Right lobe of liver (tissue), 6 donors: ENCODE measurements around the gene PFKFB1. TPM values are rescaled to one million over a fixed set of nuclear protein-coding genes. Genes with fewer than 3 reads are reported as not detected.

Source experiments
- ATAC-seq, 4 donors: fragments of 200-7000 bp; cut with Tn5 transposase; one replicate each; pipeline ENCODE4 v1.9.1; 2020; ENCODE audit warnings: mild to moderate bottlenecking in 4 of 4, moderate library complexity in 4 of 4
- DNase-seq, 3 donors: peaks; one replicate each; pipeline ENCODE4 v3.0.0-alpha.2; 2020
- H3K27ac ChIP-seq, 3 donors: fragments of 200-600 bp; one replicate each; pipeline ENCODE4 v1.8.0; 2022
- H3K27me3 ChIP-seq, 2 donors: fragments of 200-600 bp; one replicate each; pipeline ENCODE4 v1.8.0; 2022
- H3K36me3 ChIP-seq, 4 donors: fragments of 200-600 bp; sonication (generic) in 1 of 4; one replicate each; pipeline versions ENCODE4 v1.5.1 to v1.8.0; 2017 to 2022; ENCODE audit warnings: control low read depth in 1 of 4
- H3K4me1 ChIP-seq, 4 donors: fragments of 200-600 bp; sonication (generic) in 1 of 4; one replicate each; pipeline versions ENCODE4 v1.5.1 to v1.8.0; 2017 to 2022; ENCODE audit warnings: control low read depth in 1 of 4
- H3K4me3 ChIP-seq, 3 donors: fragments of 200-600 bp; one replicate each; pipeline ENCODE4 v1.8.0; 2022
- H3K9me3 ChIP-seq, 4 donors: fragments of 200-600 bp; sonication (generic) in 1 of 4; one replicate each; pipeline versions ENCODE4 v1.5.1 to v1.8.0; 2017 to 2022; ENCODE audit warnings: control low read depth in 1 of 4
- POLR2A ChIP-seq: fragments of 450-650 bp; IDR thresholded peaks from one replicate; pipeline ENCODE4 v1.6.1; 2017; ENCODE audit warnings: antibody characterized with exemption, mild to moderate bottlenecking
- WGBS: methylation state at CpG from one replicate; pipeline ENCODE4 v1.1.6; 2018; ENCODE audit warnings: low coverage, low lambda C conversion rate; ENCODE audit not compliant: insufficient coverage; ENCODE audit errors: missing lambda C conversion rate; 5-methylcytosine and 5-hydroxymethylcytosine counted together
- intact Hi-C, 2 donors: fragments of 100-400 bp; cut with DNase I; formaldehyde crosslinking; loops; one replicate each; pipeline versions ENCODE4 v1.11.2 to v1.14.1; 2022
- total RNA-seq, 6 experiments: library from RNA; depleted of rRNA in 2 of 6; stranded (reverse); fragments of >200 nt in 2 of 6; fragmentation: NEBNext Ultra II Directional in 3 of 6; extraction: Animal tissue kit (Norgen Biotek cat#: 25700) in 3 of 6; gene quantifications; one replicate each; pipeline versions ENCODE4 v1.1.0 to v1.2.4, GENCODE V29; 2016 to 2023
- TF ChIP-seq, protein P1 (sequence below), 4 donors: fragments of 200-600 bp in 3 of 4; fragments of 450-650 bp in 1 of 4; IDR thresholded peaks; one replicate each; pipeline versions ENCODE4 v1.5.1 to v1.8.0; 2016 to 2022; ENCODE audit warnings: antibody characterized with exemption in 4 of 4, mild to moderate bottlenecking in 2 of 4
- donor health status: DM: no; HTN: yes; CAD: no.
- donor health status: DM: no; HTN: no; CAD: no.
- donor health status: DM: no; HTN: no; CAD: no.
- donor health status: DM: no; HTN: yes; CAD: no.
- donor health status: DM: no; HTN: yes; CAD: no.

The PFKFB1 gene
- total RNA-seq, 6 experiments from 2014 or later = 3.8 to 21.8 (median 16.7) TPM

DNA sequence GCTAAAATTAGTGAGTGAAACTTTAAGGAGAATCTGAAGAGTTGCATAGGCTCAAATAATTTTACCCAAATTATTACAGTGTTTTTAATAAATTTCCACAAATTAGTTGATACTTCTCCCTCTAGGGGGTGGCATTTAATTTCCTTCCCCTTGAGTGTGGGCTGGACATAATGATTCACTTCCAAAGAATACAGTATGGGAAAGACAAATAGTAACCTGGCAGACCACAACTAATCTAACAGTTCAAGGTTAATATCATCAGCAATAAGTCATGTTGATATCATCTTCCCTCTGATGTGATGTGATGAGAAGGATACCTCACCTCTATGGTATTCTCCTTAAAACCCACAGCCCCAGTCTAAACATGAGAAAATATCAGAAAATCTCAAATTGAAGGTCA is 15.5 kb downstream of the PFKFB1 start:
- Histone ChIP-seq H3K27me3 (no peaks in the 10 kb centered on the region), H3K36me3 (no peaks in the 10 kb centered on the region), H3K4me1 (peaks cover 0 to 16% (median 0%) of the 10 kb centered on the region in 4 donors), H3K27ac (no peak overlapping the region), H3K4me3 (no peak overlapping the region), H3K9me3 (no peaks in the 10 kb centered on the region)
- DNase-seq (no peak), ATAC-seq (peak in 1 of 4 donors; percentile 86)
- intact Hi-C loops = no loop called here
- TF ChIP-seq, protein P1, sequence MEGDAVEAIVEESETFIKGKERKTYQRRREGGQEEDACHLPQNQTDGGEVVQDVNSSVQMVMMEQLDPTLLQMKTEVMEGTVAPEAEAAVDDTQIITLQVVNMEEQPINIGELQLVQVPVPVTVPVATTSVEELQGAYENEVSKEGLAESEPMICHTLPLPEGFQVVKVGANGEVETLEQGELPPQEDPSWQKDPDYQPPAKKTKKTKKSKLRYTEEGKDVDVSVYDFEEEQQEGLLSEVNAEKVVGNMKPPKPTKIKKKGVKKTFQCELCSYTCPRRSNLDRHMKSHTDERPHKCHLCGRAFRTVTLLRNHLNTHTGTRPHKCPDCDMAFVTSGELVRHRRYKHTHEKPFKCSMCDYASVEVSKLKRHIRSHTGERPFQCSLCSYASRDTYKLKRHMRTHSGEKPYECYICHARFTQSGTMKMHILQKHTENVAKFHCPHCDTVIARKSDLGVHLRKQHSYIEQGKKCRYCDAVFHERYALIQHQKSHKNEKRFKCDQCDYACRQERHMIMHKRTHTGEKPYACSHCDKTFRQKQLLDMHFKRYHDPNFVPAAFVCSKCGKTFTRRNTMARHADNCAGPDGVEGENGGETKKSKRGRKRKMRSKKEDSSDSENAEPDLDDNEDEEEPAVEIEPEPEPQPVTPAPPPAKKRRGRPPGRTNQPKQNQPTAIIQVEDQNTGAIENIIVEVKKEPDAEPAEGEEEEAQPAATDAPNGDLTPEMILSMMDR (IDR thresholded peaks at IDR 0.05) = peak in 1 of 4 donors; percentile 9
- no peak for TF ChIP-seq POLR2A

DNA sequence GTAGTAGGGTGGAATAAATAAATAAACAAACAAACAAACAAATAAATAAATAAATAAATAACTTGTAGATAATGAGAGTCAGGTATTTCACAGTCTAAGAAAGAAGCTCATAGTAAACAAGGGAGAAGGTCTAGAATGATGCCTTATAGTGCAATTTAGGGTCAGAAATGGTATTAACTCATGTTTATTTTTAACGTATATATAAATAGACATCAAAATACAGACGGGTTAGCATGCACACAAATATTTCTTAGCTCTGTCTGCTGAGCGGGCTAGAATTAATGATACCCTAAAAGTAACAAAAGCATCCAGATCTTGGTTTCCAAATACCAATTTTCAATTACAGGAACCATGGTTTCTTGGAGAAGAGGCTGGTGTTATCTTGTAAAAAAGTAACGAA is 16.6 kb downstream of the PFKFB1 start:
- no peaks in the 10 kb centered on the region for H3K36me3 ChIP-seq
- intact Hi-C loops = no loop called here
- H3K4me1 ChIP-seq = peaks cover 0 to 16% (median 0%) of the 10 kb centered on the region in 4 donors
- 50% methylated on average over 4 of the region's 4 CpGs for WGBS
- ATAC-seq = no peak
- H3K4me3 ChIP-seq = no peak overlapping the region
- no peaks in the 10 kb centered on the region for H3K27me3 ChIP-seq
- TF ChIP-seq POLR2A = no peak
- TF ChIP-seq, protein P1 (IDR thresholded peaks at IDR 0.05) = no peak
- no peak overlapping the region for H3K27ac ChIP-seq
- no peaks in the 10 kb centered on the region for H3K9me3 ChIP-seq
- no peak for DNase-seq

DNA sequence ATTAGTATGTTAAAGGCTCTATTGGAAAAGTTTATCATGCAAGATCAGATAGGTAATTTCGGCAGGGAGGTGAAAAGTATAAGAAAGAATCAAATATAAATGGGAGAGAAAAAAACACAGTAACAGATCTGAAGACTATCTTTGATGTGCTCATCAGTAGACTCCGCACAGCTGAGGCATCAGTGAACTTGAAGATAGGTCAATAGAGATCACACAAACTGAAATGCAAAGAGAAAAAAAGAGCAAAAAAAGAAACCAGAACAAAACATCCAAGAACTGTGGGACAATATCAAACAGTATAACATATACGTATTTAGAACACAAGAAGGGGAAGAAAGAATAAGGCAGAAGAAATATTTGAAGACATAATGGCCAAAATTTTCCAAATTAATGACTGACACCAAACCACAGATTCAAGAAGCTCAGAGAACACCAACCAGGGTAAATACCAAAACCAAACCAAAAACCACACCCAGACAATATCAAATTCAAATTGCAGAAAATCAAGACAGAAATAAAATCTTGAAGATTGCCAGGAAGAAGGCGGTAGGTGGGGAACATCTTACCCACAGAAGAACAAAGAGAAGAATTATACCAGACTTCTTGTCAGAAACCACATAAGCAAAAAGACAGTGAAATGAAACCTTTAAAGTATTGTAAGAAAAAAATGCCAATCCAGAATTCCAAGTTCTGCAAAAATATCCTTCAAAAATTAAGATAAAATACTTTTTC is 29.1 kb downstream of the PFKFB1 start:
- intact Hi-C loops = no loop called here
- Histone ChIP-seq H3K4me3 (no peak overlapping the region), H3K4me1 (no peaks in the 10 kb centered on the region), H3K9me3 (no peaks in the 10 kb centered on the region), H3K27ac (no peak overlapping the region), H3K36me3 (peaks cover 0 to 4% (median 0%) of the 10 kb centered on the region in 4 donors), H3K27me3 (no peaks in the 10 kb centered on the region)
- WGBS = 54% methylated on average over 4 of the region's 4 CpGs
- DNase-seq = no peak
- TF ChIP-seq, protein P1 (IDR thresholded peaks at IDR 0.05) = no peak
- TF ChIP-seq POLR2A = no peak
- no peak for ATAC-seq

DNA sequence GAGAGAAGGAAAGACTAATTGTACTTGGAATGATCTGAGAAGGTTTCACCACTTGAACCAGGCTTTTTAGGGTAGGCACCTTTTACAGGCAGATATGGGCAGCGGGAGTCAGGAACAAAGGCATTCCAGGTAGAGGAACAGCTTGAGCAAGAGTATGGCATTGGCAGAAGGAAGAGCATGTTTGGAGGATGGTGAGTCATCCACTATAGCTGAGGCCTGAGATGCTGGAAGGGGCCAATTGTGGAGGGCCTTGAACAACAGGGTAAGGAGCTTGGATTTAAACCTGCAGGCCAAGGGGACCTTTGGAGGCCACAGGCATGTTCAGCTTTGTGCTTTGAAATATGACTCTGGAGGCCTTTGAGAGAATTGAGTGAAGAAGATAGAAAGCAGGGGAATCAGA is 32.2 kb downstream of the PFKFB1 start:
- no peak overlapping the region for H3K4me3 ChIP-seq
- no peak for DNase-seq
- ATAC-seq = no peak
- H3K27ac ChIP-seq = no peak overlapping the region
- H3K4me1 ChIP-seq = no peaks in the 10 kb centered on the region
- no peak for TF ChIP-seq POLR2A
- TF ChIP-seq, protein P1 (IDR thresholded peaks at IDR 0.05) = no peak
- intact Hi-C loops = no loop called here
- H3K9me3 ChIP-seq = no peaks in the 10 kb centered on the region
- peaks cover 0 to 12% (median 6%) of the 10 kb centered on the region in 4 donors for H3K36me3 ChIP-seq
- H3K27me3 ChIP-seq = no peaks in the 10 kb centered on the region
- WGBS = 89% methylated on average over 1 of the region's 1 CpG
